Keratinocyte (primary cell): ENCODE measurements around the gene PPP1R12C. TPM values are rescaled to one million over a fixed set of nuclear protein-coding genes. Genes with fewer than 3 reads are reported as not detected.
A peak's percentile ranks its signal among the peaks of the same experiment; 100 is the strongest.

Experiments used
- DNase-seq: peaks from one replicate; pipeline ENCODE4 v3.0.0-alpha.2; 2011; ENCODE audit warnings: low read depth, missing footprints, low spot score
- FAIRE-seq: peaks from 2 replicates; lab custom pipeline; 2011; peaks lifted over from hg19 to GRCh38; lab: Jason Lieb, UNC
- H2AFZ ChIP-seq: 2 replicates; pipeline ENCODE4 v1.6.0; 2012; ENCODE audit warnings: low read length, control low read depth, inconsistent platforms; ENCODE audit not compliant: control insufficient read depth
- H3K27ac ChIP-seq: 2 replicates; pipeline ENCODE4 v1.5.1; 2011; ENCODE audit warnings: low read length; ENCODE audit not compliant: control insufficient read depth, insufficient read depth
- H3K27me3 ChIP-seq: 3 replicates; pipeline ENCODE4 v1.6.0; 2011; ENCODE audit warnings: low read length; ENCODE audit not compliant: control insufficient read depth, insufficient read depth; ENCODE audit errors: extremely low read depth
- H3K36me3 ChIP-seq, 2 experiments: 2 replicates in 1 of 2; 3 replicates in 1 of 2; pipeline ENCODE4 v1.5.1; 2011; ENCODE audit warnings: low read length in 2 of 2, mild to moderate bottlenecking in 1 of 2; ENCODE audit not compliant: control insufficient read depth in 2 of 2, insufficient read depth in 2 of 2; ENCODE audit errors: extremely low read depth in 1 of 2
- H3K4me1 ChIP-seq: 3 replicates; pipeline ENCODE4 v1.5.1; 2011; ENCODE audit warnings: low read length; ENCODE audit not compliant: control insufficient read depth, insufficient read depth; ENCODE audit errors: extremely low read depth
- H3K4me2 ChIP-seq: 3 replicates; pipeline ENCODE4 v1.6.0; 2011; ENCODE audit warnings: low read depth, low read length; ENCODE audit not compliant: control insufficient read depth, insufficient read depth; ENCODE audit errors: extremely low read depth
- H3K4me3 ChIP-seq, 3 experiments: fragments of 200-600 bp in 1 of 3; sonication (generic) in 1 of 3; 2 replicates in 2 of 3; 3 replicates in 1 of 3; pipeline ENCODE4 v1.5.1; 2011 to 2016; ENCODE audit warnings: low read length in 3 of 3, mild to moderate bottlenecking in 3 of 3, control low read depth in 2 of 3, inconsistent platforms in 1 of 3, low read depth in 1 of 3, mixed read lengths in 1 of 3, mixed run types in 1 of 3, moderate library complexity in 1 of 3; ENCODE audit not compliant: control insufficient read depth in 2 of 3, insufficient read depth in 2 of 3; ENCODE audit errors: extremely low read depth in 1 of 3
- H3K79me2 ChIP-seq: 2 replicates; pipeline ENCODE4 v1.6.0; 2012; ENCODE audit warnings: low read length; ENCODE audit not compliant: control insufficient read depth, insufficient read depth
- H3K9ac ChIP-seq: 3 replicates; pipeline ENCODE4 v1.6.0; 2011; ENCODE audit warnings: low read length; ENCODE audit not compliant: control insufficient read depth, insufficient read depth; ENCODE audit errors: extremely low read depth
- H3K9me1 ChIP-seq: 3 replicates; pipeline ENCODE4 v1.6.0; 2011; ENCODE audit warnings: low read length; ENCODE audit not compliant: control insufficient read depth, insufficient read depth; ENCODE audit errors: extremely low read depth
- H3K9me3 ChIP-seq: 2 replicates; pipeline ENCODE4 v1.5.1; 2012; ENCODE audit warnings: low read depth, low read length; ENCODE audit not compliant: control insufficient read depth
- H4K20me1 ChIP-seq: 3 replicates; pipeline ENCODE4 v1.6.0; 2011; ENCODE audit warnings: low read length; ENCODE audit not compliant: control insufficient read depth, insufficient read depth; ENCODE audit errors: extremely low read depth
- CTCF ChIP-seq, 3 experiments: IDR thresholded peaks in 1 of 3; conservative IDR thresholded peaks in 1 of 3; optimal IDR thresholded peaks in 1 of 3; 2 replicates in 2 of 3; 3 replicates in 1 of 3; pipeline versions ENCODE3 to v1.5.1; 2011; ENCODE audit warnings: low read length in 3 of 3, mild to moderate bottlenecking in 3 of 3, moderate library complexity in 2 of 3, control low read depth in 1 of 3, inconsistent platforms in 1 of 3; ENCODE audit not compliant: insufficient read depth in 2 of 3; ENCODE audit errors: extremely low read depth in 1 of 3
- EZH2 ChIP-seq: IDR thresholded peaks from one replicate; pipeline ENCODE4 v1.6.1; 2012; ENCODE audit warnings: inconsistent platforms, mild to moderate bottlenecking, low read length, moderate library complexity
- dilution Hi-C: fragments of 300-500 bp; cut with MboI; formaldehyde crosslinking; loops from one replicate; pipeline ENCODE4 v1.7.0; 2020; ENCODE audit warnings: low sequenced_read_pairs; ENCODE audit not compliant: extremely low pct_ligation_motif_present
- polyA plus RNA-seq, 5 experiments: library from polyadenylated mRNA; depleted of rRNA in 3 of 5; stranded (reverse) in 3 of 5; stranded (forward) in 1 of 5; unstranded in 1 of 5; fragments of >200 nt; gene quantifications; 1 replicate in 1 of 5; 2 replicates in 3 of 5; 3 replicates in 1 of 5; pipeline versions ENCODE4 v1.2.1 to v1.2.3, GENCODE V29; 2011 to 2012; ENCODE audit warnings: missing spikeins in 2 of 5, low read depth in 1 of 5, low replicate concordance in 1 of 5

PPP1R12C gene
- polyA plus RNA-seq, 1 donor (not counting 4 experiments of a cell fraction or from before 2014, with no cell fraction given): 24.7 TPM

DNA sequence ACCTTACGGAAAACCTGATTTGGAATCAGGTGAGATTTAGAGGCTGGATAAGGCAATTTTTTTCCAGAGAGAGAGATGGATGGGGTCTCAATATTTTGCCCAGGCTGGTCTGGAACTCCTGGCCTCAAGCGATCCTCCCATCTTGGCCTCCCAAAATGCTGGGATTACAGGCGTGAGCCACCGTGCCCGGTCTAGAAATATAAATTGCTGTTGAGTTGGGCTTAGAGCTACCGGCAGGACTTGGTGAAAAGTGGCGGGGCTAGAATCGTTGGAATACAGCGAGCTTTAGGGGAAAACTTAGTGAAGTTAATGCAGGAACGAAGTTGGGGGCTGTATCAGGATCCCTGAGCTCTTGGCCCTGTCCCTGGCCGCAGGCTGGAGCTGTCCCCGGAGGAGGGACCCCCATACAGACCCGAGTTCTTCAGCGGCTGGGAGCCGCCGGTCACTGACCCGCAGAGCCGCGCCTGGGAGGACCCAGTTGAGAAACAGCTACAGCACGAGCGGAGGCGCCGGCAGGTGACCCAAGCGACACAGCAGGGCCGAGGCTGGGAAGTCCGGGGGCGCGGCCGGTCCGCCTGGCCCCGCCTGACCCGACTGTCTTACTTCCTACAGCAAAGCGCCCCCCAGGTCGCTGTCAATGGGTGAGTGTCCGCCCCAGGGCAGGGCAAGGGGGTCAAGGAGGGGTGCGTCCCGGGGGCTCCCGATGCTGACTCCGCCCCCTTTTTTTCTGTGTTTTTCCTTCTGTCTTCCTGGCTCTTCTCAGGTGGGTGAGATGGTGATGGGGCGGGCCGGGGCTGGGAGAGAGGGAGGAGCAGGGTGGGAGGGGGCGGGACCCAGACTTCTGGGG, 34.2 kb downstream of the PPP1R12C start:
- DNase-seq (no peak), FAIRE-seq (no peak)
- H3K4me1 ChIP-seq: peaks cover 19% of the 10 kb centered on the region
- H3K9me3 ChIP-seq: no peaks in the 10 kb centered on the region
- H3K9ac ChIP-seq: no peak overlapping the region
- H3K79me2 ChIP-seq: no peaks in the 10 kb centered on the region
- TF ChIP-seq CTCF (optimal IDR thresholded peaks at IDR 0.05 in 1 of 3, IDR thresholded peaks at IDR 0.05 in 1 of 3, conservative IDR thresholded peaks at IDR 0.05 in 1 of 3; ENCODE audit: extremely low read depth in 1 of 3, insufficient read depth in 2 of 3, low read length in 3 of 3) (no peak), EZH2 (no peak)
- H4K20me1 ChIP-seq: peaks cover 7% of the 10 kb centered on the region
- H3K36me3 ChIP-seq: peaks cover 4 to 14% of the 10 kb centered on the region in 2 experiments
- no peaks in the 10 kb centered on the region for H3K9me1 ChIP-seq
- no peak overlapping the region for H3K4me2 ChIP-seq
- no peak overlapping the region for H2AFZ ChIP-seq
- peaks cover 17% of the 10 kb centered on the region for H3K27me3 ChIP-seq
- no peak overlapping the region for H3K4me3 ChIP-seq
- dilution Hi-C loops: no loop called here
- H3K27ac ChIP-seq: no peak overlapping the region

GRCh38 chr19:55082020-55082851, 35.2 kb downstream of the PPP1R12C start:
- Histone ChIP-seq H3K36me3 (peaks cover 0 to 9% of the 10 kb centered on the region in 2 experiments), H3K9me1 (no peaks in the 10 kb centered on the region), H3K27ac (no peak overlapping the region), H3K4me2 (no peak overlapping the region), H3K79me2 (no peaks in the 10 kb centered on the region), H3K9ac (no peak overlapping the region), H2AFZ (peak overlapping the region; percentile 9), H3K27me3 (peaks cover 17% of the 10 kb centered on the region), H3K4me3 (peak overlapping the region in 2 of 3 experiments; percentile 12 to 29), H3K9me3 (no peaks in the 10 kb centered on the region), H4K20me1 (peaks cover under 1% of the 10 kb centered on the region), H3K4me1 (peaks cover 16% of the 10 kb centered on the region)
- dilution Hi-C loops: no loop called here
- TF ChIP-seq EZH2 (peak; percentile 55), CTCF (optimal IDR thresholded peaks at IDR 0.05 in 1 of 3, IDR thresholded peaks at IDR 0.05 in 1 of 3, conservative IDR thresholded peaks at IDR 0.05 in 1 of 3; ENCODE audit: extremely low read depth in 1 of 3, insufficient read depth in 2 of 3, low read length in 3 of 3) (no peak)
- DNase-seq (no peak), FAIRE-seq (no peak)
